SIG-M5 (cell line): Measurements from ENCODE around the gene ZNF891.

ENCODE experiments used
- DNase-seq: peaks from one replicate; lab custom pipeline; 2025; lab: John Stamatoyannopoulos, UW

ZNF891 gene

DNA sequence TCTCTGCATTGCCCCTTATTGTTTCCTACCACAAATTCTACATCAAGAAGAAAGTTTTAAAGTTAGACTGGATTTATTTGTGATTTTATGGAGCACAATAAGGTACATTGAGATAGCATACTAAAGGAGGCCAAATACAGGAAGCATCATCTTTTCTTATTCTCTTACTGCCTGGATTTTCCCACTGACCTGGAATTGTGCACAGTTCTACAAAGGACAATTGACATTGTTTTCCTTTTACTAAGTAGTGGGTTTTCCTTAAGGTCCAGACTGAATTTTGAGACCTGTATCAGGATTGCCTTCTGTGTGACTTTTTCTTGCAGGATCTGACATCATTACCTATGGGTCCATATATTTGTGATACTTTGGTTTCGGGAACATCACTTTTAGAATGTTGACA lies 68.1 kb downstream of the ZNF891 start:
- DNase-seq, result no peak

DNA sequence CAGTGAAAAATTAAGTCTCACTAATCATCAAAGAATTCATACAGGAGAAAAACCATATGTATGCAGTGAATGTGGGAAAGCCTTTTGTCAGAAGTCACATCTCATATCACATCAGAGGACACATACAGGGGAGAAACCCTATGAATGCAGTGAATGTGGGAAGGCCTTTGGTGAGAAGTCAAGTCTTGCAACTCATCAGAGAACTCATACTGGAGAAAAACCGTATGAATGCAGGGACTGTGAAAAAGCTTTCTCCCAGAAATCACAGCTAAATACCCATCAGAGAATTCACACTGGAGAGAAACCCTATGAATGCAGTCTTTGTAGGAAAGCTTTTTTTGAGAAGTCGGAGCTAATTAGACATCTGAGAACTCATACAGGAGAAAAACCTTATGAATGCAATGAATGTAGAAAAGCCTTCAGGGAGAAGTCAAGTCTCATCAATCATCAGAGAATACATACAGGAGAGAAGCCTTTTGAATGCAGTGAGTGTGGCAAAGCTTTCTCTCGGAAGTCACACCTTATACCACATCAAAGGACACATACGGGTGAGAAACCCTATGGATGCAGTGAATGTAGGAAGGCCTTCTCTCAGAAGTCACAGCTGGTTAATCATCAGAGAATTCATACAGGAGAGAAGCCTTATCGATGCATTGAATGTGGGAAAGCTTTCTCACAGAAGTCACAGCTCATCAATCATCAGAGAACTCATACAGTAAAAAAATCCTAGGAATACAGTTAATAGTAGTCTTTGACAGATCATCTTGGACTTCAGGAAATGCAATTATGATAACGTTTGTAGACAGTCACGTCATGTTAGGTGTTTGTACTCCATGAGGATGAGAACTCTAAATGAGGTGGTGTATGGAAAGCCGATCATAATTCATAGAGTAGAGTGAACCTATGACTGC lies 71.6 kb downstream of the ZNF891 start:
- DNase-seq, result no peak

DNA sequence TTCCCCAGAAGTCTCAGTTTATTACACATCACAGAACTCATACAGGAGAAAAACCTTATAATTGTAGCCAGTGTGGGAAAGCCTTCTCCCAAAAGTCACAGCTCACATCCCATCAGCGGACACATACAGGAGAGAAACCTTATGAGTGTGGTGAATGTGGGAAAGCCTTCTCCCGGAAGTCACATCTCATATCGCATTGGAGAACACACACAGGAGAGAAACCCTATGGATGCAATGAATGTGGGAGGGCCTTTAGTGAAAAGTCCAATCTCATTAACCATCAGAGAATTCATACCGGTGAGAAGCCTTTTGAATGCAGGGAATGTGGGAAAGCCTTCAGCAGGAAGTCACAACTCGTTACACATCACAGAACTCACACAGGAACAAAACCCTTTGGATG lies 72.6 kb downstream of the ZNF891 start:
- no peak for DNase-seq
